Globus pallidus (tissue), 1 donor: ENCODE results near the gene HSPBAP1.
"Not testable (repeated sequence)": the region's sequence is repeated elsewhere in the genome, so short reads cannot be mapped to it uniquely, and the experiment has no call there.

Experiments
- DNase-seq: peaks from one replicate; pipeline ENCODE4 v3.0.0-alpha.2; 2015; ENCODE audit warnings: low spot score

The HSPBAP1 gene

DNA sequence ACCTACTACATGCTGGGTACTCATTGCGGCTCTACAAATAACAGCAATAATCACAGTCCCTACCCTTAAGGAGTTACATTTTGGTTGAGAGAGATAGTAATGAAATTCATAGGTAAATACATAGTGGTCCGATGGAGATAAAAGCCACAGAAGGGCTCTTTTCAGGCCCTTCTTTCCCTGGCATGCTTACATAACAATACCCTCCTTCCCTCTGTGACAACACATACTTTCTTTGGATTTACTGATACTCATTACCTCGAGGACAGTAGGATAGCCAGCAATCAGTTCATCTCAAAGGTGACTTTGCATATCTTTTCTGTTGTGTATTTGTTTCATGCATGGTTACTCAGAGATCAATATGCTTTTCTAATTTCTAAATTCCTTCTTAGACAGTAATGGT is 54.5 kb downstream of the HSPBAP1 start:
- DNase-seq: no peak

DNA sequence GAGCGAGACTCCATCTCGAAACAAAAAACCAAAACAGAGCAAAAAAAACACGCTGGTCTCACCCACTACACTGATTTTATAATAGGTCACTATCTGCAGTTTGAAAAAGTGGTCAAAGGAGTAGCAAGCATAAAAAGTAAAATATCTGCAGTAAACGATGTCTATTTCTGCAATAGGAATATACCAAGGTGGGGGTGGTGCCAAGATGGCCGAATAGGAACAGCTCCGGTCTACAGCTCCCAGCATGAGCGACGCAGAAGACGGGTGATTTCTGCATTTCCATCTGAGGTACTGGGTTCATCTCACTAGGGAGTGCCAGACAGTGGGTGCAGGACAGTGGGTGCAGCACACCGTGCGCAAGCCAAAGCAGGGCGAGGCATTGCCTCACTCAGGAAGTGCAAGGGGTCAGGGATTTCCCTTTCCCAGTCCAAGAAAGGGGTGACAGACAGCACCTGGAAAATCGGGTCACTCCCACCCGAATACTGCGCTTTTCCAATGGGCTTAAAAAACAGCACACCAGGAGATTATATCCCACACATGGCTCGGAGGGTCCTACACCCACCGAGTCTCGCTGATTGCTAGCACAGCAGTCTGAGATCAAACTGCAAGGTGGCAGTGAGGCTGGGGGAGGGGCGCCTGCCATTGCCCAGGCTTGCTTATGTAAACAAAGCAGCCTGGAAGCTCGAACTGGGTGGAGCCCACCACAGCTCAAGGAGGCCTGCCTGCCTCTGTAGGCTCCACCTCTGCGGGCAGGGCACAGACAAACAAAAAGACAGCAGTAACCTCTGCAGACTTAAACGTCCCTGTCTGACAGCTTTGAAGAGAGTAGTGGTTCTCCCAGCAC is 60.7 kb downstream of the HSPBAP1 start:
- not testable (repeated sequence) for DNase-seq

GRCh38 chr3:122730240-122730639 is 63.4 kb downstream of the HSPBAP1 start:
- no peak for DNase-seq

- DNase-seq: no peak
Observed at GRCh38 chr3:122728756-122729514, 64.7 kb downstream of the HSPBAP1 start.

DNA sequence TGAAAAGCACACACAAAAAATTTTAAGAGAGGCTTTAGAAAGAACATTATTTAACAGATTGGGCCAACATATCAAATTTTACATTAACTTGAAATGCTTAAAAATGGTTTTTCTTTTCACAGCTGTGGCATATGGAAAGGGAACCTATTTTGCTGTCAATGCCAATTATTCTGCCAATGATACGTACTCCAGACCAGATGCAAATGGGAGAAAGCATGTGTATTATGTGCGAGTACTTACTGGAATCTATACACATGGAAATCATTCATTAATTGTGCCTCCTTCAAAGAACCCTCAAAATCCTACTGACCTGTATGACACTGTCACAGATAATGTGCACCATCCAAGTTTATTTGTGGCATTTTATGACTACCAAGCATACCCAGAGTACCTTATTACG is 65.4 kb downstream of the HSPBAP1 start:
- no peak for DNase-seq

DNA sequence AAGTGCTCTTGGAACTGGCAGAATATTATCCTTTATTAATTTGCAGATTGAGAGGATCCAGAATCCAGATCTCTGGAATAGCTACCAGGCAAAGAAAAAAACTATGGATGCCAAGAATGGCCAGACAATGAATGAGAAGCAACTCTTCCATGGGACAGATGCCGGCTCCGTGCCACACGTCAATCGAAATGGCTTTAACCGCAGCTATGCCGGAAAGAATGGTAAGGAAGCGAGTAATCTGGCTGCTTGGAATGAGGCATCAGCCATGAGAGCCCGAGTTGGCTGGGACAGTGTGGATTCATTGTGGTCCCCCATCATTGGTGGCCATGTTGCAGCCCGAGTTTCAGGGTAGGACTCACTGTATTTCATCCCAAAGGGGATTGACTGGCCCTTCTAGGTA is 65.9 kb downstream of the HSPBAP1 start:
- DNase-seq: no peak

- no peak for DNase-seq
Observed at GRCh38 chr3:122727294-122727693, 66.3 kb downstream of the HSPBAP1 start.

- DNase-seq: no peak
Observed at GRCh38 chr3:122725106-122725505, 68.5 kb downstream of the HSPBAP1 start.

DNA sequence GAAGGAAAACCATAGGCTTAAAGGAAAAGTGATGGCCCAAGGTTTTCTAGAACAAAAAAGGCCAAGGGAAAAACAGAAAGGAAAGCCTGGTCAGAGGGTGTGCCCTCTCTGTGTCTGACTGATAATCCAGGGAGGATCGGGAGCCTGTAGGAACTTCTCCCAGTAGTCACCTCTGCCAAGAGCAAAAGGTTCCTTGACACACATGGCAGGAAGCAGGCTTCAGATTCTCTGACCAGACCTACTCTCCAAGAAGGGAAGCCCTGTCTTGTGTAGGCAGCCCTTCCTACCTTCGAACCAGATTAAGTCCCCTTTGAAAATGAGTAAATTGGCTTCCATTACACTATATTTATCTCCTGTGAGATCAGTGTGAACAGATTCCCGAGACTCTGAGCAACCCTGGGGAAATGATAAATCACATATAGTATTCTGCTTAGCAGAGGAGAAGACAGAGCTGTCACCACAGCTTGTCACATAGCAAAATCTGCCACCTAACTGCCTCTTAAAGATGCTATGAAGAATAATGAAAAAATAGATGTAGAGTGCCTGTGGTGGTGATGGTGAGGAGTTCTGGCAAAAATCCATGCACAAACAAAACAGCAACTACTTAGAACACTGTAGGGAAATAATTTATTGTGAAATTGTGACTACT is 74.2 kb downstream of the HSPBAP1 start:
- no peak for DNase-seq

DNA sequence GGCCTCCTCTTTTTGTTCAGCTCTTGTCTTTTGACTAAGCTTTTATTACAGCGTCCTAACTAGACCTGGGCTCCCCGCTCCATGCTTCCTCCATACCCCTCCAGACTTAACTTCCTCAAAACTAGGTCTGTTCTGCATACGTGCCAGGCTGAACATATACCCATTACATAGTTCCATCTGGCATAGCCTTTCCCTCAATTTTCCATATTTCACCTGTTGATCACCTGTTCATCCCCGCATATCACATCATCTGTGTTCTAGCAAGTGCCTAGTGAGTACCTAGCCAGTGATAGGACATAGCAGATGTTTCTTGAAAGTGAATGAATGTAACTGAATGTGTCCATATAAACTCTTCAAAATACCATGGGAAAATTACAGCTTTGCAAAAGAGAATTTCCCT is 77.0 kb downstream of the HSPBAP1 start:
- DNase-seq: no peak

- no peak for DNase-seq
Observed at GRCh38 chr3:122714273-122714672, 79.4 kb downstream of the HSPBAP1 start.

- not testable (repeated sequence) for DNase-seq
Observed at GRCh38 chr3:122710616-122711251, 82.9 kb downstream of the HSPBAP1 start.

DNA sequence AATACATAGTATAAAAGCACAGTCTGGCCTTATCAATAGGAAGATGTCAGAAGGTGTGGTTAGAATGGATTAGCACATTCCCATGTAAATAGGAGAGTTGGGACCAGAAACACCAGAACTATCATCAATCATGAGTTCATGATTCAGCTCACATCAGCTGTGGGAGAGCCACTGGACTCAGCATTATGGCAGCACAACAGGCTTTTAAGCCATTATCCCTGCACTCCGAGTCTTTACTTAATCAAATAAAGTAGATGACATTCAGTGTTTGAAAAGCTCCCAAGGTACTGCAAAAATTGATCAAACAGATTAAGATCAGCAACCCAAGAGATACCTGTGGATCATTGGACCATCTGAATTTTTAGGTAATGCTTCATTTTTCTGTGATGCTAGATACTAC is 88.3 kb downstream of the HSPBAP1 start:
- no peak for DNase-seq

- DNase-seq: no peak
Observed at GRCh38 chr3:122700193-122700592, 93.4 kb downstream of the HSPBAP1 start.

GRCh38 chr3:122697952-122698620 is 95.5 kb downstream of the HSPBAP1 start:
- no peak for DNase-seq

GRCh38 chr3:122695927-122696561 is 97.6 kb downstream of the HSPBAP1 start:
- no peak for DNase-seq

- no peak for DNase-seq
Observed at GRCh38 chr3:122694966-122695365, 98.7 kb downstream of the HSPBAP1 start.

- no peak for DNase-seq
Observed at GRCh38 chr3:122692674-122693073, 101.0 kb downstream of the HSPBAP1 start.

DNA sequence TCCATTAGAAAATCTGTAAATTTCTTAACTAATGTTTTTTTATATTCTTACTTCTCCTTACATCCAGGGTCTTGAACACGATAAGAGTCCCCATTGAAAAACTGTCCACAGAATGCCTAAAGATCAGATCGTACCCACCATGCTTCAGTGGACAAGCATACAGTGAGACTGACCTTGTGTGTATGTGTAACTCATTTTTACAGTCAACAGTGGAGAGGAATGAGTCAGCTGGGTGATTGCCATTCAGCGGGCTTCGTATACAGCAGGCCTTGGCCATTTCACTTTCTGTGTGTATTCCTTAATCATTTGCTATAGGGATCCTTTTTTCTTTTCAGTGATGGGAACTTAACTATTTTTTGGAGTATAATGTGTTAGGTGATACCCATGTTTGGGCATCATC is 102.4 kb downstream of the HSPBAP1 start:
- no peak for DNase-seq

- no peak for DNase-seq
Observed at GRCh38 chr3:122690096-122690495, 103.5 kb downstream of the HSPBAP1 start.
